GM21576 (cell line): ENCODE measurements around the gene ELOVL7.
"Not testable (repeated sequence)": the region's sequence is repeated elsewhere in the genome, so short reads cannot be mapped to it uniquely, and the experiment has no call there.

Source experiments
- ATAC-seq: cut with Tn5 transposase; IDR thresholded peaks from one replicate; pipeline ENCODE4 v1.9.1; 2021; ENCODE audit warnings: mild to moderate bottlenecking, moderate library complexity; ENCODE audit not compliant: unreplicated experiment

ELOVL7 gene

GRCh38 chr5:60843936-60844905 is at the start of gene ELOVL7:
Gene ELOVL7, minus strand, starts transcription at chr5:60844269. Its CDS starts 56,872 bp downstream, at chr5:60787397.
- ATAC-seq = peak; percentile 96

- no peak for ATAC-seq
Measured at GRCh38 chr5:60893521-60893920, 49.5 kb upstream of the ELOVL7 start.

- no peak for ATAC-seq
Measured at GRCh38 chr5:60891667-60892066, 47.6 kb upstream of the ELOVL7 start.

DNA sequence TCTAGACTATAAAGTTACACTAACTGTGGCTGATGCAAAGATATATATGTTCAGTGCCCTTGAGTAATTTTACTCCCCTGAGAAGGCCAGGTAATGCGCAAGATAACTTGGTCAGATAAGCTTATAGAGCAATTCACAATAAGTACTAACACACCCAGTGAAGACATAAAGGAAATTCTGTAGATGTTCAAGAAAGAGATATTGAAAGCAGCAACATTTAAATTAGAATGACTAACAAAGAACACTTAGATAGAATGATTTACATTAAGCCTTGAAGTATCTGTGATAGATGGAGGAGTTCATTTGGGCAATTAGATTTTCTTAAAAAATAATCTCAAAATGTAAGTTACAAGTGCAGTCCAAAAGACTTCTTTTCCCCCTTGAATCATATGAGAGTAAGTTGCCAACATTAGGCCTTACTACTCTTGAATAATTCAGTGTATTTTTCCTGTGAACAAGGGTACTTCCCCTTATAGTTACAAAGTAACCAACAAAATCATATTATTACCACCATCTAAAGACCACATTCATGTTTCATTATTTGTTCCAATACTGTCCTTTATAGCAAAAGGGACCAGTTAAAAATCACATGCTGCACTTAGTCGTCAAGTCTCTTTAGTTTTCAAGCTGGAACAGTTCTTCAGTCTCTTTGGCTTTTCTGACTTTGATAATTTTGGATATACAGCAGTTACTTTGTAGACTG is 44.4 kb upstream of the ELOVL7 start:
- no peak for ATAC-seq

- no peak for ATAC-seq
Measured at GRCh38 chr5:60887746-60888145, 43.7 kb upstream of the ELOVL7 start.

GRCh38 chr5:60887096-60887495 is 43.0 kb upstream of the ELOVL7 start:
- no peak for ATAC-seq

DNA sequence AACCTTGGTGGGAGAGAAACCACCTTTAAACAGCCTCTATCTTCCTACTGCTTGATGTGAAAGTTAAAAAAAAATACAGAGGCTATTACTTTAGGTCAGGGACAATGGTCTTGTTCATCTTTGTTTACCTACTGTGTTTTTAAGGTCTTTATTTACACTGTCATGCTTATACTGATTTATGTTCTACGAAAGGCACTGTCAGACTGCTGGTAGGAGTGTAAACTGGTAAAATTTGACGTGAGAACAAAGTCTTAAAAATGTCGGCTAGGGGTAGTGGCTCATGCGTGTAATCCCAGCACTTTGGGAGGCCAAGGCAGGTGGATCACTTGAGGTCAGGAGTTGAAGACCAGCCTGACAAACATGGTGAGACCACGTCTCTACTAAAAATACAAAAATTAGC is 42.1 kb upstream of the ELOVL7 start:
- no peak for ATAC-seq

GRCh38 chr5:60883229-60883628 is 39.2 kb upstream of the ELOVL7 start:
- no peak for ATAC-seq

GRCh38 chr5:60872892-60873291 is 28.8 kb upstream of the ELOVL7 start:
- ATAC-seq = no peak

GRCh38 chr5:60870857-60871256 is 26.8 kb upstream of the ELOVL7 start:
- no peak for ATAC-seq

GRCh38 chr5:60860572-60860971 is 16.5 kb upstream of the ELOVL7 start:
- not testable (repeated sequence) for ATAC-seq

DNA sequence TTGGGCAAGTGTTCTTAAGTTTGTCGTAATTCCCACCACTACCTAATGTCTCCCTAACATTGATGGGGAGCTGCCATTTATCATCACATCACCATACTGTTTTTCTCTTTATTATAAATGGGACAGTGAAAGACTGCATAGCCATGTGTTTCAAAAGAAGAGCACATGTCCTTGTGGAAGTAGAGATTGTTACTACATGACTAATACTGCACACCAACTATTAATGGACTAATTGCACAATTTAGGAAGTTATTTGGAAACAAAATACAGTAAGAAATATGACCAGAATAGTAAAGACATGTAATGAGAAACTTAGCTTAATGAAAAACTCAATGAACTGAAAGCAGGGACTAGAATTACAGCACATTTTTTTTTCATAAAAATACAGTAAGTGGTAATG is 12.0 kb upstream of the ELOVL7 start:
- no peak for ATAC-seq

DNA sequence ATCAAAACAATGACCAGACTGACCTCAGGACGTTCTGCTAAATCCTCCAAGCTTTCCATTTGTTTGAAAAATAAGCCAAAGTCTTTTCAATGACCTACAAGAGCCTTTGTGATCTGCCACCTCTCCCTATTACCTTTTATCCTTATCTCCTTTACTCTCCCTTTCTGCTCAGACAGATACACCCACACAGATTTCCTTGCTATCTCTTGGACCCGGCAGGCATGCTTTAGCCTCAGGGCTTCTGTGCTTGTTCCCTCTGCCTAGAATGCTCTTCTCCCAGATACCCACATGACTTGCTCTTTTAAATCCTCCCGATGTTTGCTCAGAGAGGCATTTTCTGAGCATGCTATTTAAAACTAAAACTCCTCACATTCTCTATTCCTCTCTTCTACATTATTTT is 8.9 kb upstream of the ELOVL7 start:
- no peak for ATAC-seq

GRCh38 chr5:60852317-60852716 is 8.2 kb upstream of the ELOVL7 start:
- no peak for ATAC-seq

- ATAC-seq = no peak
Measured at GRCh38 chr5:60851626-60852025, 7.6 kb upstream of the ELOVL7 start.

GRCh38 chr5:60846298-60846697 is 2.2 kb upstream of the ELOVL7 start:
- no peak for ATAC-seq

- peak; percentile 17 for ATAC-seq
Measured at GRCh38 chr5:60843386-60843935, 608 bp downstream of the ELOVL7 start.

DNA sequence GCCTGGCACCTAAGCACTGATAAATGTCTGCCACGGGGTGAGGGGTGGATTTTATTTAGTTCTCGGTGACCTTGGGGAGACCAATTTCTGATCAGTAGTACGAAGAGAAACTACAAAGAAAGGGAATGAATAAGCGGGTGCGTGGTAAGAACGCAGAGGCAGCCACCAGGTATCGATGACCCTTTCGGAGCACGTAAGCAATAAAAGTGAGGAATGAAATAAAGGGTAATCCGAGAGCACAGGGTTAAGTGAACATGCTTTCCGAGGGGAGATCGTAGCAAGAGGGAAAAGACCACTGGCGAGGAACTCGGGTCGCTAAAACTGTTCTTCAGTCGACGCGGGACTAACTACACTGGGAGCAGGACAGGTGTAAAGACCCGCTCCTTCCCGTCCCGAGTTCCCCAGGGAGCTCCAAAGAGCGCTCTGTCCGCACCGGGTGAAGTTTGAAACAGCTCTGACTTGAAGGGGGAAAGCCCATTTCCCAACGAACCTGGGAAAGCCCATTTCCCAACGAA is 1.1 kb downstream of the ELOVL7 start:
- no peak for ATAC-seq

- no peak for ATAC-seq
Measured at GRCh38 chr5:60841361-60841760, 2.7 kb downstream of the ELOVL7 start.

GRCh38 chr5:60836131-60836530 is 7.9 kb downstream of the ELOVL7 start:
- no peak for ATAC-seq

- ATAC-seq = no peak
Measured at GRCh38 chr5:60835554-60835953, 8.5 kb downstream of the ELOVL7 start.
